Loucy (cell line): ENCODE data around the gene HYI.

Source experiments
- CTCF ChIP-seq: fragments of 200-600 bp; sonication (generic); conservative IDR thresholded peaks from 2 replicates; pipeline ENCODE4 v1.5.1; 2014; ENCODE audit warnings: mild to moderate bottlenecking, antibody characterized with exemption, low read length
- EZH2phosphoT487 ChIP-seq: fragments of 200-600 bp; IDR thresholded peaks from 2 replicates; pipeline ENCODE4 v1.6.1; 2018; ENCODE audit warnings: antibody characterized with exemption, mild to moderate bottlenecking, moderate library complexity, borderline replicate concordance

GRCh38 chr1:43445606-43446387, 7.9 kb downstream of the HYI start:
- TF ChIP-seq CTCF (no peak), EZH2phosphoT487 (no peak)
